ENCODE results near the gene SOAT1.

- no peak for TF ChIP-seq POLR2A (IDR thresholded peaks at IDR 0.05)
- no peak for TF ChIP-seq POLR2AphosphoS5 (IDR thresholded peaks at IDR 0.05)
- TF ChIP-seq CTCF (IDR thresholded peaks at IDR 0.05): no peak
Observed at GRCh38 chr1:179313004-179313403, 19.4 kb downstream of the SOAT1 start.

Data from stomach (tissue), 4 donors.